GM10266 (cell line): ENCODE measurements around the gene GSTM5.

Experiments
- DNase-seq: peaks from one replicate; pipeline ENCODE4 v3.0.0; 2012; ENCODE audit errors: extremely low spot score
- TF ChIP-seq, protein P1 (sequence below): IDR thresholded peaks from 2 replicates; pipeline ENCODE4 v1.5.1; 2012; ENCODE audit warnings: mild to moderate bottlenecking, low read depth; ENCODE audit not compliant: control insufficient read depth, insufficient read depth; ENCODE audit errors: missing control alignments

GSTM5 gene

GRCh38 chr1:109714661-109715372, 2.8 kb downstream of the GSTM5 start:
- TF ChIP-seq, protein P1, sequence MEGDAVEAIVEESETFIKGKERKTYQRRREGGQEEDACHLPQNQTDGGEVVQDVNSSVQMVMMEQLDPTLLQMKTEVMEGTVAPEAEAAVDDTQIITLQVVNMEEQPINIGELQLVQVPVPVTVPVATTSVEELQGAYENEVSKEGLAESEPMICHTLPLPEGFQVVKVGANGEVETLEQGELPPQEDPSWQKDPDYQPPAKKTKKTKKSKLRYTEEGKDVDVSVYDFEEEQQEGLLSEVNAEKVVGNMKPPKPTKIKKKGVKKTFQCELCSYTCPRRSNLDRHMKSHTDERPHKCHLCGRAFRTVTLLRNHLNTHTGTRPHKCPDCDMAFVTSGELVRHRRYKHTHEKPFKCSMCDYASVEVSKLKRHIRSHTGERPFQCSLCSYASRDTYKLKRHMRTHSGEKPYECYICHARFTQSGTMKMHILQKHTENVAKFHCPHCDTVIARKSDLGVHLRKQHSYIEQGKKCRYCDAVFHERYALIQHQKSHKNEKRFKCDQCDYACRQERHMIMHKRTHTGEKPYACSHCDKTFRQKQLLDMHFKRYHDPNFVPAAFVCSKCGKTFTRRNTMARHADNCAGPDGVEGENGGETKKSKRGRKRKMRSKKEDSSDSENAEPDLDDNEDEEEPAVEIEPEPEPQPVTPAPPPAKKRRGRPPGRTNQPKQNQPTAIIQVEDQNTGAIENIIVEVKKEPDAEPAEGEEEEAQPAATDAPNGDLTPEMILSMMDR, result no peak

DNA sequence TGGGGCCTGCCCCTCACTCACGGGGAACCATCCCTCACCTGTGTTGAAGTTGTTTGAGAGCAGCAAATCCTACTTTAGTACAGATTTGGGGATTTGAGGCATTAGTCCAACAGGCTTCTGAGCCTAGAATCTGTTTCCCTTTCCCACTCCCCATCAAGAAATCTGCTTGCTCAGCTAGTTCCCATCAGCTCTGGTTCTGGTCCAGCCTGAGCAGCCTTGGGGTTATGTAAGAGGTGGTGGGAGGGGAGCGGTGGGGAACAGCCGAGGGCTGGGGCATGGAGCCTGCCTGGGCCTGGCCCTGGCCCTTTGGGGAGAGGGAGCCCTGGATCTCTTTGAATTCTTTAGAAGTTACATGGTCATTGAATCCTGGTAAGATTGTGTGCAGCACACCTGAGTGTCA, 4.1 kb downstream of the GSTM5 start:
- TF ChIP-seq, protein P1, result no peak
- peak; percentile 2 for DNase-seq

More at GRCh38 chr1:109714661-109715372, 2.8 kb downstream of the GSTM5 start:
- peak; percentile 1 for DNase-seq

DNA sequence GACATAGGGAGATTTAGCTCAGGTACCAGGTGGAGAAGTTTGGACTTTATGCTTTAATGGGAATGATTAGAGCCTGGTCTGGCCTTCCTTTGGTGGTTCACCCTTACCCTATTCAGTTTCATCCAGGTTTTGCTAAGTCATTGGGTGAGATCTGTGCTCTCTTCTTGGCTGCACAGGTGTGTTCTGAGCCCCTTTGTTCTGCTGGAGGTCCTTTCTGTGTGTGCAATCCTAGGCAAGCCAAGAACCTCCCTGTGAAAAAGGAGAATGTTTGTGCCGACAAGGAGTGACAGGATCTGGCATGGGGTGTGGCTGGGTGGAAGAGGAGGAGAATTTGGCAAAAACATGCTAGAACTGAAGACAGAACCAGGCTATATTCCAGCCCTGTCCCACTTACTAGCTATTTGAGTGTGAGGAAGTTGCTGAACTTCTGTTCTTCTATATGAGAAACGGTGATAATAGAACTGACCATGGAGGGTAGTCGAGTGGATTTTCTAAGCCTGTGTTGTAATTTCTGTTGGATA, 4.6 kb downstream of the GSTM5 start:
- TF ChIP-seq, protein P1, result no peak
- DNase-seq, result no peak

DNA sequence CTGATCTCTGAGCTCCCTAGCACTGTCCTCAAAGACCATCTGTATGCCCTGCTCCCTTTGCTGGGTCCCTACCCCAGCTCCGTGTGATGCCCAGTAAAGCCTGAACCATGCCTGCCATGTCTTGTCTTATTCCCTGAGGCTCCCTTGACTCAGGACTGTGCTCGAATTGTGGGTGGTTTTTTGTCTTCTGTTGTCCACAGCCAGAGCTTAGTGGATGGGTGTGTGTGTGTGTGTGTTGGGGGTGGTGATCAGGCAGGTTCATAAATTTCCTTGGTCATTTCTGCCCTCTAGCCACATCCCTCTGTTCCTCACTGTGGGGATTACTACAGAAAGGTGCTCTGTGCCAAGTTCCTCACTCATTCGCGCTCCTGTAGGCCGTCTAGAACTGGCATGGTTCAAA, 5.7 kb downstream of the GSTM5 start:
- TF ChIP-seq, protein P1, result no peak
- no peak for DNase-seq

DNA sequence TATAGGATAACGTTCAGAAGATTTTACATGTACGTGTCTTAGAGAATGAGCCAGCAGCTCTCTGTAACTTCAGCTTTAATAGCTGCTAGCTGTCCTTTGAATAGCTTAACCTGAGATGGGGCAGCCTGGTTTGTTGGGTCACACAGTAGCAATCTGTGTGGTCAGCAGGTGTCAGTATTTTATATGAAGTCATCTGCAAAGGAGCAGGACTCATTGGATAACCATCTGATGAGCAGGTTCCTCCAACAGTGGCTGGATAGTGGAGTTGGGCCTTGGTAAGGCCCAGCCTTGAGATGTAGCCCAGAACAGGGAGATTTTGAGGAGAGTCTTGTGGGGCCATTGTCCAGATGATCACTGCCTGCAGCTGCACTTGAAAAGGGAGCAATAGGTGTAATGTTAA, 6.4 kb downstream of the GSTM5 start:
- TF ChIP-seq, protein P1, result no peak
- no peak for DNase-seq

DNA sequence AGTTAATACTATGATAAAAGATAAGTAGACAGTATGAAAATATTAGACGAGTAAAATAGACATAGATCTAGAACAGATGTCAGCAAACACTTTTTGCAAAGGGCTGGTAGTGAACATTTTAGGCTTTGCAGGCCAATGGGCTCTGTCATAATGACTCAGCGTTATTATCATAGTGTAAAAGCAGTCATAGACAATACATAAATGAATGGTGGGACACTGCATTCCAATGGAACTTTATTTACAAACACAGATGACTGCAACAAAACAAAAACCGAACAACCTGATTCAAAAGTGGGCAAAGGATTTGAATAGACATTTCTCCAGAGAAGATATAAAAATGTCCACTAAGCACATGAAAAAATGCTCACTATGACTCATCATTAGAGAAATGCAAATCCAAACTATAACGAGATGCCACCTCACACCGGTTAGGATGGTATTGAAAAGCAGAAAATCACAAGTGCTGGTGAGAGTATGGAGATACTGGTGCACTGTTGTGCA, 7.3 kb downstream of the GSTM5 start:
- no peak for DNase-seq

More for the DNA sequence above, 7.3 kb downstream of the GSTM5 start:
- TF ChIP-seq, protein P1, result no peak
